ENCODE results near the gene SEC16B.

GRCh38 chr1:177914603-177915002 lies 55.3 kb downstream of the SEC16B start:
- TF ChIP-seq CTCF (IDR thresholded peaks at IDR 0.05) (no peak), POLR2A (IDR thresholded peaks at IDR 0.05) (no peak), POLR2AphosphoS5 (IDR thresholded peaks at IDR 0.05) (no peak), EP300 (IDR thresholded peaks at IDR 0.05) (no peak)

All from gastroesophageal sphincter (tissue), 3 donors.